Epithelial cell of esophagus (primary cell): ENCODE measurements around the gene IL27RA.

ENCODE experiments used
- DNase-seq: peaks from one replicate; pipeline ENCODE4 v3.0.0; 2010; ENCODE audit warnings: low read depth
- H3K4me3 ChIP-seq: 2 replicates; pipeline ENCODE4 v1.5.1; 2011; ENCODE audit warnings: mild to moderate bottlenecking, low read length, control low read depth
- TF ChIP-seq, protein P1 (sequence below): IDR thresholded peaks from 2 replicates; pipeline ENCODE4 v1.5.1; 2011; ENCODE audit warnings: low read depth, mild to moderate bottlenecking, low read length, control low read depth, inconsistent platforms; ENCODE audit not compliant: insufficient read depth; ENCODE audit errors: missing control alignments

IL27RA gene

DNA sequence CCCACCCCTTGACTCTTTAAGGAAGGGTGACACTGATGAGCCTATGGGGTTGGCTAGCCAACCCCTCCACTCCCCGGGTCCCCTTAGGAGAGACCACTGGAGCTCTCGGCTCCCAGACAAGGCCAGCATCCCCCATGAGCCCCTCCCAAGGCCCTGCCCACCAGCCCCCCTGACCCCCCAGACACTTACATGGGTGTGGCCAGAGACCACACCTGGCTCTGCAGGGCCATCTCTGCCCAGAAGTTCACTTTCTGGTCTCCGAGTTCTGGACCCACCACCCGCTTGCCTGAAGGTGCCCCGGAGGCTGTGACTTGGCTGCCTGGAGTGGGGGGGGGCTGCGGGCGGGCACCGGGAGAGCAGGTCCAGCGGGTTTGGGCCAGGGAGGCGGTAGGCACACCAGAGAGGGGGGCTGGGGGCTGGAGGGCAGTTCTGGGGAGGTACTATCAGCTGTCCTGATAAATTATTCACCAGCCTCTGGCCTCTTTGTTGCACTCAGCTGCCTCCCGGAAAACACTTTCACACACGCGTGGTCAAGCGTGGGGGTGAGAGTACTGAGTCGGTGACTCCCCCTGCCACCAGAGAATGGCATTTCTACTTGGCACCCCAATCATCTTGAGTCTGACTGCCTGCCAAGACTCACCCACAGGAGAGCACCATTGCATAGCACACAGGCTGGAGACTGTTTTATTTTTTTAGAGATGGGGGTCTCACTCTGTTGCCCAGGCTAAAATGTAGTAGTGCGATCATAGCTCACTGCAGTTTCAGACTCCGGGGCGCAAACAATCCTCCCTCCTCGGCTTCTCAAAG is 30.4 kb downstream of the IL27RA start, which contains the start of gene PALM3:
Gene PALM3, minus strand, starts transcription at position 326 of the 807 bp plus-strand sequence. Its CDS starts 96 bp downstream, at position 230.
- no peak within 1 kb of the TSS for H3K4me3 ChIP-seq
- TF ChIP-seq, protein P1, sequence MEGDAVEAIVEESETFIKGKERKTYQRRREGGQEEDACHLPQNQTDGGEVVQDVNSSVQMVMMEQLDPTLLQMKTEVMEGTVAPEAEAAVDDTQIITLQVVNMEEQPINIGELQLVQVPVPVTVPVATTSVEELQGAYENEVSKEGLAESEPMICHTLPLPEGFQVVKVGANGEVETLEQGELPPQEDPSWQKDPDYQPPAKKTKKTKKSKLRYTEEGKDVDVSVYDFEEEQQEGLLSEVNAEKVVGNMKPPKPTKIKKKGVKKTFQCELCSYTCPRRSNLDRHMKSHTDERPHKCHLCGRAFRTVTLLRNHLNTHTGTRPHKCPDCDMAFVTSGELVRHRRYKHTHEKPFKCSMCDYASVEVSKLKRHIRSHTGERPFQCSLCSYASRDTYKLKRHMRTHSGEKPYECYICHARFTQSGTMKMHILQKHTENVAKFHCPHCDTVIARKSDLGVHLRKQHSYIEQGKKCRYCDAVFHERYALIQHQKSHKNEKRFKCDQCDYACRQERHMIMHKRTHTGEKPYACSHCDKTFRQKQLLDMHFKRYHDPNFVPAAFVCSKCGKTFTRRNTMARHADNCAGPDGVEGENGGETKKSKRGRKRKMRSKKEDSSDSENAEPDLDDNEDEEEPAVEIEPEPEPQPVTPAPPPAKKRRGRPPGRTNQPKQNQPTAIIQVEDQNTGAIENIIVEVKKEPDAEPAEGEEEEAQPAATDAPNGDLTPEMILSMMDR, result no peak
- DNase-seq, result peak; percentile 22

DNA sequence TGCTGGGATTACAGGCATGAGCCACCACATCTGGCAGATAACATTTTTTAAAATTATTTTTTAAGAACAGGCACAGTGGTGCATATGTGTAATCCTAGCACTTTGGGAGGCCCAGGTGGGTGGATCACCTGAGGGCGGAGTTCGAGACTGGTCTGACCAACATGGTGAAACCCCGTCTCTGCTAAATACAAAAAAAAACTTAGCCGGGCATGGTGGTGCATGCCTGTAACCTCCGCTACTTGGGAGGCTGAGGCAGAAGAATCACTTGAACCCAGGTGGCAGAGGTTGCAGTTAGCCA is 30.9 kb downstream of the IL27RA start:
- no peak overlapping the region for H3K4me3 ChIP-seq
- no peak for DNase-seq
- TF ChIP-seq, protein P1, result no peak

DNA sequence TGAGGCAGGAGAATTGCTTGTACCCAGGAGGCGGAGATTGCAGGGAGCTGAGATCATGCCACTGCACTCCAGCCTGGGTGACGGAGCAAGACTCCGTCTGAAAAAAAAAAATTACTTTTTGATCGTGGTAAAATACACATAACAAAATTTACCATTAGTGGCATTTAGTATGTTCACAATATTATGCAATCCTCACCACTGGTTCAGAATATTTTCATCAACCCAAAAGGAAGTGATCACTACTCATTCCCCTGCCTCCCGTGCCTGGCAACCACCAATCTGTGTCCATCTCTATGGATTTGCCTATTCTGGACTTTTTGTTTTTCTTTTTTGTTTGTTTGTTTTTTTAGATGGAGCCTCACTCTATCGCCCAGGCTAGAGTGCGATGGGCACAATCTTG is 31.5 kb downstream of the IL27RA start:
- no peak overlapping the region for H3K4me3 ChIP-seq
- TF ChIP-seq, protein P1, result no peak
- DNase-seq, result no peak

DNA sequence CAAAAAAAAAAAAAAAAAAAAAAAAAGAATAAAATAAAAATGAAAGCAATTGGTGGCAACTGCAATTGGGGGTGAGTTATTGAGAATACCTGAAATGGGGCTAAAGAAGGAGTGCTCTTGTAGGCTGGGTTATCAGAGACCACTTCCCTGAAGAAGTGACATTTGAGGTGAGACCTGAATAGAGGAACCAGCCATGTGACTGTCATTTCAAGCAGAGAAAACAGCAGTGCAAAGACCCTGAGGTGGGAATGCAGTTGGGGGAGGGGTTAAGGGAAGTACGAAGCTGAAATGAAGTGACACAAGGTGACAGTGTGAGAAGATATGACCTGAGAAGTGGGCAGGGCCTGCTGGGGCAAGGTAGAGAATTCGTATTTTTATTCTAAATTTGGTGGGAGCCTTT is 34.6 kb downstream of the IL27RA start:
- DNase-seq, result no peak
- no peak overlapping the region for H3K4me3 ChIP-seq
- TF ChIP-seq, protein P1, result no peak

DNA sequence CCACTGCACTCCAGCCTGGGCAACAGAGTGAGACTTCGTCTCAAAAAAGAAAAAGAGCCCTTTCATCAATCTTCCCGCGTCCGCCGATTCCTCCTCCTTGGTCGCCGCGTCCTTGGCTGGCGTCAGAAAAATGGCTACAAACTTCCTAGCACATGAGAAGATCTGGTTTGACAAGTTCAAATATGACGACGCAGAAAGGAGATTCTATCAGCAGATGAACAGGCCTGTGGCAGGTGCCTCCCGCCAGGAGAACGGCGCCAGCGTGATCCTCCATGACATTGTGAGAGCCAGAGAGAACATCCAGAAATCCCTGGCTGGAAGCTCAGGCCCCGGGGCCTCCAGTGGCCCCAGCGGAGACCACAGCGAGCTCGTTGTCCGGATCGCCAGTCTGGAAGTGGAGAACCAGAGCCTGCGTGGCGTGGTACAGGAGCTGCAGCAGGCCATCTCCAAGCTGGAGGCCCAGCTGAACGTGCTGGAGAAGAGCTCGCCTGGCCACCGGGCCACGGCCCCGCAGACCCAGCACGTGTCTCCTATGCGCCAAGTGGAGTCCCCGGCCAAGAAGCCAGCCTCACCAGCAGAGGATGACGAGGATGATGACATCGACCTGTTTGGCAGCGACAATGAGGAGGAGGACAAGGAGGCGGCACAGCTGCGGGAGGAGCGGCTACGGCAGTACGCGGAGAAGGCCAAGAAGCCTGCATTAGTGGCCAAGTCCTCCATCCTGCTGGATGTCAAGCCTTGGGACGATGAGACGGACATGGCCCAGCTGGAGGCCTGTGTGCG is 38.9 kb downstream of the IL27RA start:
- no peak overlapping the region for H3K4me3 ChIP-seq
- DNase-seq, result no peak
- TF ChIP-seq, protein P1, result no peak

DNA sequence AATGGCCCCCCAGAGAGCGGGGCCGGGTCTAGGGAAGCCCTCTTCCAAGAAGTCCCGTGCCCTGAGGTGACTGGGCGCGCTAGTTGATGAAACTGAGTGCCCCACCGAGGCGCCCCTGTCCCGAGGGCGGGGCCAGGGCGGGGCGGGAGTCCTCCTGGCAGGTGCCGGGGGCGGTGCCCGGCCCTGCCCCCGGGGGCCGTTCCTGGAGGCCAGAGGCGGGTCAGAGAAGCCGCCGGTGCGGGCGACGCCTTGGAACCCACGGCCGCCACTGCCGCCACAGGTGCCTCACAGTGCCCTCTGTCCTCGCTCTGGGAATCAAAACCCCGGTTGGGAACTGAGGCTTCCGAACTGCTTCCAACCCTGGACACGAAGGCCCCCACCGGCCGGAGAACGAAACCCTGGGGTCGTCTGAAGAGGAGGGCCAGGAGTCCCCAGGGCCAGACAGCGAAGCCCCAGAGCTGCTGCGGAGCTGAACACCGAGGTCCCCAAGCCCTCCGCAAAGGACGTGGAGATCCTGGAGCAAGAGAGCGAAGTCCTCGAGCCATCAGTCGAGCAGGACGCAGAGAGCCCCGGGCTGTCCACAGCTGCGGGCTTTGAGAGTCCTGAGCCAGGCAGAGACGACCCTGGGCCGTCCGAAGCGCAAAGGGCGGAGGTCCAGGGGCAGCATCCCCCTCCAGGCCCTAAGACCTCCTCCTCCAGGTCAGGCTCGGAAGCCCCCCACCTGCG is 41.1 kb downstream of the IL27RA start, which contains the start of gene MISP3:
Gene MISP3, plus strand, starts transcription at position 252 of the 726 bp plus-strand sequence. CDS start 524 bp downstream, outside the sequence.
- no peak for DNase-seq
- TF ChIP-seq, protein P1, result no peak
- peak within 1 kb of the TSS; percentile 85 for H3K4me3 ChIP-seq
